Neural cell (in vitro differentiated cells): ENCODE measurements around the gene SRCIN1. TPM values are rescaled to one million over a fixed set of nuclear protein-coding genes. Genes with fewer than 3 reads are reported as not detected.
"Not testable (repeated sequence)": the region's sequence is repeated elsewhere in the genome, so short reads cannot be mapped to it uniquely, and the experiment has no call there.

Experiments used
- H2AFZ ChIP-seq: fragments of 200-600, 300-800 bp; sonication (generic), shearing (Covaris generic); 2 replicates; pipeline ENCODE4 v1.6.0; 2014; ENCODE audit warnings: low read depth, mild to moderate bottlenecking, antibody characterized with exemption, low read length, moderate library complexity
- H3F3A ChIP-seq: fragments of 200-600 bp; shearing (Covaris generic); 2 replicates; pipeline ENCODE4 v1.6.1; 2016; ENCODE audit warnings: mild to moderate bottlenecking, moderate library complexity, mixed read lengths, antibody characterized with exemption, low read length; ENCODE audit not compliant: insufficient read depth, poor library complexity, severe bottlenecking
- H3K27ac ChIP-seq: fragments of 200-600, 300-800 bp; sonication (generic), shearing (Covaris generic); 2 replicates; pipeline ENCODE4 v1.5.1; 2014; ENCODE audit warnings: mild to moderate bottlenecking, low read length, moderate library complexity
- H3K27me3 ChIP-seq: fragments of 300-800, 200-600 bp; sonication (generic), shearing (Covaris generic); 2 replicates; pipeline ENCODE4 v1.6.0; 2014; ENCODE audit warnings: mild to moderate bottlenecking, low read depth, low read length, moderate library complexity; ENCODE audit not compliant: insufficient read depth
- H3K36me3 ChIP-seq: fragments of 300-800, 200-600 bp; sonication (generic), shearing (Covaris generic); 2 replicates; pipeline ENCODE4 v1.5.1; 2014; ENCODE audit warnings: mild to moderate bottlenecking, antibody characterized with exemption, low read length, moderate library complexity; ENCODE audit not compliant: insufficient read depth
- H3K4me2 ChIP-seq: fragments of 300-800, 200-600 bp; sonication (generic), shearing (Covaris generic); 2 replicates; pipeline ENCODE4 v1.6.0; 2014; ENCODE audit warnings: mild to moderate bottlenecking, low read length
- H3K4me3 ChIP-seq: fragments of 300-800, 200-600 bp; sonication (generic), shearing (Covaris generic); 2 replicates; pipeline ENCODE4 v1.5.1; 2014; ENCODE audit warnings: mild to moderate bottlenecking, low read length, moderate library complexity
- H3K79me2 ChIP-seq: fragments of 200-600 bp; shearing (Covaris generic); replicated peaks from 2 replicates; pipeline ENCODE4 v1.6.0; 2014; ENCODE audit warnings: mild to moderate bottlenecking, low read length, moderate library complexity; ENCODE audit not compliant: insufficient read depth
- H3K9ac ChIP-seq: fragments of 300-800, 200-600 bp; sonication (generic), shearing (Covaris generic); 2 replicates; pipeline ENCODE4 v1.6.1; 2016; ENCODE audit warnings: mild to moderate bottlenecking, low read length, mixed read lengths
- H3K9me2 ChIP-seq: fragments of 200-600 bp; shearing (Covaris generic); 2 replicates; pipeline ENCODE4 v1.6.1; 2016; ENCODE audit warnings: mild to moderate bottlenecking, low read length, mixed read lengths; ENCODE audit not compliant: insufficient read depth
- H3K9me3 ChIP-seq: fragments of 200-600, 300-800 bp; sonication (generic), shearing (Covaris generic); 2 replicates; pipeline ENCODE4 v1.6.1; 2016; ENCODE audit warnings: mild to moderate bottlenecking, mixed run types, low read length, moderate library complexity, mixed read lengths
- H4K20me1 ChIP-seq: fragments of 200-600 bp; shearing (Covaris generic); 2 replicates; pipeline ENCODE4 v1.6.1; 2016; ENCODE audit warnings: mild to moderate bottlenecking, mixed run types; ENCODE audit not compliant: insufficient read depth
- CTCF ChIP-seq: fragments of 450-650 bp; IDR thresholded peaks from 2 replicates; pipeline ENCODE4 v1.5.1; 2014; ENCODE audit warnings: antibody characterized with exemption, mild to moderate bottlenecking, moderate library complexity; ENCODE audit not compliant: poor library complexity, severe bottlenecking
- EP300 ChIP-seq: fragments of 450-650 bp; conservative IDR thresholded peaks from 2 replicates; pipeline ENCODE4 v1.6.1; 2014; ENCODE audit warnings: antibody characterized with exemption, mild to moderate bottlenecking, moderate library complexity; ENCODE audit not compliant: poor library complexity, severe bottlenecking
- EZH2 ChIP-seq: fragments of 200-600, 300-800 bp; shearing (Covaris generic), sonication (generic); IDR thresholded peaks from 2 replicates; pipeline ENCODE4 v1.6.1; 2014; ENCODE audit warnings: antibody characterized with exemption, low read length, borderline replicate concordance, mild to moderate bottlenecking; ENCODE audit not compliant: insufficient read depth, poor library complexity, severe bottlenecking
- MXI1 ChIP-seq: fragments of 450-650 bp; conservative IDR thresholded peaks from 2 replicates; pipeline ENCODE4 v1.6.1; 2014; ENCODE audit warnings: antibody characterized with exemption, mild to moderate bottlenecking; ENCODE audit not compliant: poor library complexity, severe bottlenecking
- POLR2AphosphoS5 ChIP-seq: IDR thresholded peaks from 2 replicates; pipeline ENCODE4 v1.6.1; 2012
- RAD21 ChIP-seq: fragments of 450-650 bp; conservative IDR thresholded peaks from 2 replicates; pipeline ENCODE4 v1.6.1; 2014; ENCODE audit warnings: antibody characterized with exemption, mild to moderate bottlenecking, moderate library complexity
- REST ChIP-seq: IDR thresholded peaks from 2 replicates; pipeline ENCODE4 v1.6.1; 2012; ENCODE audit warnings: borderline replicate concordance
- SMC3 ChIP-seq: fragments of 450-650 bp; conservative IDR thresholded peaks from 2 replicates; pipeline ENCODE4 v1.6.1; 2014; ENCODE audit warnings: antibody characterized with exemption, mild to moderate bottlenecking, moderate library complexity; ENCODE audit not compliant: poor library complexity
- TAF1 ChIP-seq: IDR thresholded peaks from 2 replicates; pipeline ENCODE4 v1.6.1; 2012; ENCODE audit warnings: low read depth
- polyA plus RNA-seq: library from polyadenylated mRNA; depleted of rRNA; stranded (reverse); fragments of >200 nt; gene quantifications from 2 replicates; pipeline ENCODE4 v1.2.3, GENCODE V29; 2014

Gene SRCIN1
- polyA plus RNA-seq, 1 donor from 2014 or later, result 18.0 TPM

GRCh38 chr17:38532451-38532850 lies 73.3 kb downstream of the SRCIN1 start:
- TF ChIP-seq RAD21 (no peak), MXI1 (no peak), EZH2 (no peak), REST (no peak), CTCF (no peak), POLR2AphosphoS5 (no peak), TAF1 (no peak), SMC3 (no peak), EP300 (no peak)
- H4K20me1 ChIP-seq, result no peaks in the 10 kb centered on the region
- no peak overlapping the region for H3K4me2 ChIP-seq
- no peaks in the 10 kb centered on the region for H3F3A ChIP-seq
- H3K36me3 ChIP-seq, result no peaks in the 10 kb centered on the region
- H3K4me3 ChIP-seq, result no peak overlapping the region
- no peaks in the 10 kb centered on the region for H3K9me2 ChIP-seq
- H3K9me3 ChIP-seq, result no peaks in the 10 kb centered on the region
- no peaks in the 10 kb centered on the region for H3K27me3 ChIP-seq
- no peak overlapping the region for H3K9ac ChIP-seq
- H3K79me2 ChIP-seq, result no peaks in the 10 kb centered on the region
- H2AFZ ChIP-seq, result no peak overlapping the region
- H3K27ac ChIP-seq, result no peak overlapping the region

GRCh38 chr17:38531761-38532160 lies 74.0 kb downstream of the SRCIN1 start:
- not testable (repeated sequence) for H3K79me2 ChIP-seq, H2AFZ ChIP-seq, H3F3A ChIP-seq, H4K20me1 ChIP-seq, H3K9me3 ChIP-seq, H3K9ac ChIP-seq, H3K4me2 ChIP-seq, H3K27me3 ChIP-seq, H3K4me3 ChIP-seq, H3K9me2 ChIP-seq, H3K36me3 ChIP-seq, H3K27ac ChIP-seq

- not testable (repeated sequence) for H3K4me2 ChIP-seq
Observed at GRCh38 chr17:38530856-38531255, 74.9 kb downstream of the SRCIN1 start.

GRCh38 chr17:38528141-38528540 lies 77.6 kb downstream of the SRCIN1 start:
- H3K9me2 ChIP-seq, H3K9ac ChIP-seq, H3K27ac ChIP-seq, H3K4me2 ChIP-seq, H3K36me3 ChIP-seq, H3F3A ChIP-seq, H4K20me1 ChIP-seq, H3K9me3 ChIP-seq, H3K79me2 ChIP-seq, H2AFZ ChIP-seq, H3K27me3 ChIP-seq, H3K4me3 ChIP-seq: not testable (repeated sequence)

More at GRCh38 chr17:38530856-38531255, 74.9 kb downstream of the SRCIN1 start:
- H3K9me3 ChIP-seq, H3K9ac ChIP-seq, H3K27me3 ChIP-seq, H3K36me3 ChIP-seq, H3K79me2 ChIP-seq, H3K27ac ChIP-seq, H3K4me3 ChIP-seq, H3F3A ChIP-seq, H2AFZ ChIP-seq, H4K20me1 ChIP-seq, H3K9me2 ChIP-seq: not testable (repeated sequence)

GRCh38 chr17:38526526-38526925 lies 79.2 kb downstream of the SRCIN1 start:
- H3K9me2 ChIP-seq, H3K27me3 ChIP-seq, H3K79me2 ChIP-seq, H3K4me3 ChIP-seq, H3K9me3 ChIP-seq, H3K9ac ChIP-seq, H3K36me3 ChIP-seq, H4K20me1 ChIP-seq, H3F3A ChIP-seq, H3K27ac ChIP-seq, H3K4me2 ChIP-seq, H2AFZ ChIP-seq: not testable (repeated sequence)
